ENCODE results near the gene PTGDR2. TPM values are rescaled to one million over a fixed set of nuclear protein-coding genes. Genes with fewer than 3 reads are reported as not detected.

PTGDR2 gene
- total RNA-seq, 1 experiment from 2014 or later = 0.31 TPM

GRCh38 chr11:60858236-60858635, 2.5 kb upstream of the PTGDR2 start:
- CTCF ChIA-PET = no interaction called here
- H3K4me3 Mint-ChIP-seq (ENCODE audit: low read depth, unreplicated experiment) = no peak overlapping the region

DNA sequence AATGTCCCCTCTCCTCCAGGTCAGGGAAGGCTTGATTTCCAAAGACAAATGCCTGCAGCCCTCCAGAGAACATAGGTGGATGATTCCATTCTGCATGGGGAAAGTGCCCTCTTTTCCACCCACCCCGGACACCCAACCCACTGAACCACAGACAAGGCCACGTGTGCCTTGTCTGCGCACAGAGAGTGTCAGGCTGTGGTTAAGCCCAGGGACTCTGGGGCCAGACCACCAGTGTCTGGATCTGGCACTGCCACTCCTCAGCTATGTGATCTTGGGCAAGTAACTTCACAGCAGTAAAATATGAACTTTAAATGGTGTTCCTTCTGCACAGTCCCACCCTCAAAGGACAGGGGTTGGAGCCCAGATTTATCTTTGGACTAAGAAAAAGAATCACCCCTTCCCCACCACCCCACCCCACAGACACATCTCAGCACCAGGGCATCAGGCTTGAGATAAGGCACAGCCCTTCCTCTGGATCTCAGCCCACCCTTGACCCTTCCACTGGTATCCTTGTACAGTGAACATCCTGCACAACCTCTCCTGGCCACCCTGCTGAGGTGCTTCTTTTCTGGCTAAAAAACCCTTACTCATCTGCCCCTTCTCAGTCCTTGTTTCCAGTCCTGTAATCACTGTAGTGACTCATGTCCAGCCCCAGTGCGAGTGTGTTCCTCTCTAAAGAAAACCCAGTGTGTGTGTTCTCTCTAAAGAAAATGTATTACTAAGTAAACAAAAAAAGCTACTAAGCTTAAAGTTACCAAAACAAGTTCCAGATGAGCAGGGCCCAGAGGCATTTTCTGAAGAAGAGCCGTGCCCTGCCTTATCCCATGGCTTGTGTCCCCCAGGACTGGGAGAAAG, 1.9 kb upstream of the PTGDR2 start:
- H3K36me3 Mint-ChIP-seq (ENCODE audit: insufficient read depth, unreplicated experiment) = peaks cover 7% of the 10 kb centered on the region
- CTCF ChIA-PET = no interaction called here
- intact Hi-C loops (cut with micrococcal nuclease; ENCODE audit: unreplicated experiment) = no loop called here
- H3K9me3 Mint-ChIP-seq (ENCODE audit: low read depth, unreplicated experiment) = no peaks in the 10 kb centered on the region
- no TSS peak for BruUV-seq (replicated peaks)
- no peak for DNase-seq
- H3K27ac Mint-ChIP-seq (ENCODE audit: unreplicated experiment) = no peak overlapping the region
- H3K27me3 Mint-ChIP-seq (ENCODE audit: unreplicated experiment) = peaks cover 33% of the 10 kb centered on the region
- TF ChIP-seq CTCF (IDR thresholded peaks at IDR 0.05; ENCODE audit: unreplicated experiment) = no peak
- H3K4me1 Mint-ChIP-seq (ENCODE audit: low read depth, unreplicated experiment) = no peaks in the 10 kb centered on the region
- H3K4me3 Mint-ChIP-seq (ENCODE audit: low read depth, unreplicated experiment) = no peak overlapping the region

More at GRCh38 chr11:60858236-60858635, 2.5 kb upstream of the PTGDR2 start:
- Mint-ChIP-seq H3K36me3 (ENCODE audit: insufficient read depth, unreplicated experiment) (peaks cover 1% of the 10 kb centered on the region), H3K27me3 (ENCODE audit: unreplicated experiment) (peaks cover 39% of the 10 kb centered on the region), H3K4me1 (ENCODE audit: low read depth, unreplicated experiment) (no peaks in the 10 kb centered on the region), H3K9me3 (ENCODE audit: low read depth, unreplicated experiment) (no peaks in the 10 kb centered on the region), H3K27ac (ENCODE audit: unreplicated experiment) (no peak overlapping the region)
- no peak for TF ChIP-seq CTCF (IDR thresholded peaks at IDR 0.05; ENCODE audit: unreplicated experiment)
- DNase-seq = no peak
- intact Hi-C loops (cut with micrococcal nuclease; ENCODE audit: unreplicated experiment) = no loop called here
- BruUV-seq (replicated peaks) = no TSS peak

- Mint-ChIP-seq H3K36me3 (ENCODE audit: insufficient read depth, unreplicated experiment) (peaks cover 28% of the 10 kb centered on the region), H3K4me3 (ENCODE audit: low read depth, unreplicated experiment) (no peak overlapping the region), H3K4me1 (ENCODE audit: low read depth, unreplicated experiment) (peaks cover 9% of the 10 kb centered on the region), H3K27me3 (ENCODE audit: unreplicated experiment) (peaks cover 24% of the 10 kb centered on the region), H3K9me3 (ENCODE audit: low read depth, unreplicated experiment) (no peaks in the 10 kb centered on the region), H3K27ac (ENCODE audit: unreplicated experiment) (no peak overlapping the region)
- DNase-seq = no peak
- intact Hi-C loops (cut with micrococcal nuclease; ENCODE audit: unreplicated experiment) = no loop called here
- no peak for TF ChIP-seq CTCF (IDR thresholded peaks at IDR 0.05; ENCODE audit: unreplicated experiment)
- CTCF ChIA-PET = interaction anchor here (0.7 kb wide), 2 partner anchors 17 to 190 kb away, joined by 5 to 11 read pairs; no protein-coding TSS in a partner anchor
- BruUV-seq (replicated peaks) = no TSS peak
These were observed 664 bp downstream of the PTGDR2 start for GRCh38 chr11:60854847-60855725.

- TF ChIP-seq CTCF (IDR thresholded peaks at IDR 0.05; ENCODE audit: unreplicated experiment) = no peak
- no peak overlapping the region for H3K27ac Mint-ChIP-seq (ENCODE audit: unreplicated experiment)
- no peak for DNase-seq
These were observed 1.5 kb downstream of the PTGDR2 start for GRCh38 chr11:60854140-60854846.

More at GRCh38 chr11:60854140-60854846, 1.5 kb downstream of the PTGDR2 start:
- Mint-ChIP-seq H3K36me3 (ENCODE audit: insufficient read depth, unreplicated experiment) (peaks cover 34% of the 10 kb centered on the region), H3K4me1 (ENCODE audit: low read depth, unreplicated experiment) (peaks cover 9% of the 10 kb centered on the region), H3K4me3 (ENCODE audit: low read depth, unreplicated experiment) (no peak overlapping the region), H3K27me3 (ENCODE audit: unreplicated experiment) (peaks cover 24% of the 10 kb centered on the region), H3K9me3 (ENCODE audit: low read depth, unreplicated experiment) (no peaks in the 10 kb centered on the region)
- intact Hi-C loops (cut with micrococcal nuclease; ENCODE audit: unreplicated experiment) = no loop called here
- BruUV-seq (replicated peaks) = no TSS peak
- CTCF ChIA-PET = no interaction called here

Measured in Calu3 (cell line).